HG02678 (cell line): Measurements from ENCODE around the gene TTBK2.
"Not testable (repeated sequence)": the region's sequence is repeated elsewhere in the genome, so short reads cannot be mapped to it uniquely, and the experiment has no call there.

Experiments
- ATAC-seq: cut with Tn5 transposase; IDR thresholded peaks from one replicate; pipeline ENCODE4 v1.9.1; 2021; ENCODE audit warnings: mild to moderate bottlenecking, moderate library complexity; ENCODE audit not compliant: unreplicated experiment

TTBK2 gene

DNA sequence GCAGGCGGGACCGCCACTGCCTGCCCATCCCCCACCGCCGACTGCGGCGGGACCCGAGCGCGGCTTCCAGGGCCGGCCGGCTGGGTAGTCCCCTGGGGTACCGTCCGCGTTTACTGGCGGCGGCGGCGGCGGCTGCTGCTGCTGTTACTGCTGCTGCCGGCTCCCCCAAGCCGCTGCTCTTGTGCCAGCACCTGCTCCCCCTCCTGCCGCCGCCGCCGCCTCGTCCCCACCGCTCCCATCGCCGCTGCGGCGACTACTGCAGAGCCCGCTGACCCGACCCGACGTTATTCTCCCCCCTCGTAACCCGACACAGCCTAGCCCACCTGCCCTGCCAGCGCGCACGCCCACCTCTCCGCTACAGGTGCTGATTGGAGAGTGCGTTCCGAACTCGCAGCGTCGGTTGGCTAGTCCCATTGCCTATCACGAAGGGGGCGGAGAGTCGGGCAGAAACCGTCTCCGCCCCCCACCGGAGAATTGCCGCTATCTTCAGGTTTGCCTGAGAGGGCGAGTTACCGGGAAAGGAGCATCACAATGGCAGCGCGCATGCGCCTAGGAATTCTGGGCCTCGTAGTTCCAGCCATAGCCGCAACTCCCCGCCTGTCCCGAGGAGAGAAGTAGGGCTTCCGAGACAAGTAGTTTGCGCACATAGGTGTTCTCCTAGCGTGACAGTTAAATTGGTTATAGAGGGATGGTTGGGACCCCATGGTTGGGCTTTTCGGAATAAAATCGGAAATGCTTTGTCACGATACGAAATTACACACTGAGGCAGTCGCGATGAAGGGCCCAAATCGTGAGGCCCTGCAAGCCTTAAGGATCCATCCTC is at the start of gene TTBK2:
TSS of gene TTBK2 (minus strand) at position 260 of the 823 bp plus-strand sequence. CDS start 42,161 bp downstream, outside the sequence.
- ATAC-seq = peak; percentile 96

- no peak for ATAC-seq
Measured at GRCh38 chr15:42964476-42964875, 43.9 kb upstream of the TTBK2 start.

- no peak for ATAC-seq
Measured at GRCh38 chr15:42955518-42955917, 34.9 kb upstream of the TTBK2 start.

- ATAC-seq = no peak
Measured at GRCh38 chr15:42954291-42954690, 33.7 kb upstream of the TTBK2 start.

GRCh38 chr15:42948898-42949297 is 28.3 kb upstream of the TTBK2 start:
- not testable (repeated sequence) for ATAC-seq

- ATAC-seq = no peak
Measured at GRCh38 chr15:42940527-42940926, 19.9 kb upstream of the TTBK2 start.

GRCh38 chr15:42939841-42940240 is 19.3 kb upstream of the TTBK2 start:
- ATAC-seq = no peak

DNA sequence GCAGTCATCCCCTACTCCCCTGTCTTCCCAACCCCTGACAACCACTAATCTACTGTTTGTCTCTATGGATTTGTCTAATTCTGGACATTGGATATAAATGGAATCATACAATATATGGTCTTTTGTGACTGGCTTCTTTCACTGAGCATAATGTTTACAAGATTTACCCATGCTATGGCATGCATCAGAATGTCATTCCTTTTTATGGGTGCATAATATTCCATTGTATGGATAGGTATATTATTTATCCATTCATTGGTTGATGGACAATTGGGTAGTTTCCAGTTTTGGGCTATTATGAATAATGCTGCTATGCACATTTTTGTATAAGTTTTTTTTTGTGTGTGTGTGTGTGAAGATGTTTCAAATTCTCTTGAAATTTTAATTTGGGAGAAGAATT is 16.6 kb upstream of the TTBK2 start:
- ATAC-seq = no peak

- ATAC-seq = no peak
Measured at GRCh38 chr15:42933886-42934667, 13.5 kb upstream of the TTBK2 start.

- no peak for ATAC-seq
Measured at GRCh38 chr15:42932833-42933515, 12.4 kb upstream of the TTBK2 start.

- ATAC-seq = no peak
Measured at GRCh38 chr15:42931702-42932486, 11.3 kb upstream of the TTBK2 start.

DNA sequence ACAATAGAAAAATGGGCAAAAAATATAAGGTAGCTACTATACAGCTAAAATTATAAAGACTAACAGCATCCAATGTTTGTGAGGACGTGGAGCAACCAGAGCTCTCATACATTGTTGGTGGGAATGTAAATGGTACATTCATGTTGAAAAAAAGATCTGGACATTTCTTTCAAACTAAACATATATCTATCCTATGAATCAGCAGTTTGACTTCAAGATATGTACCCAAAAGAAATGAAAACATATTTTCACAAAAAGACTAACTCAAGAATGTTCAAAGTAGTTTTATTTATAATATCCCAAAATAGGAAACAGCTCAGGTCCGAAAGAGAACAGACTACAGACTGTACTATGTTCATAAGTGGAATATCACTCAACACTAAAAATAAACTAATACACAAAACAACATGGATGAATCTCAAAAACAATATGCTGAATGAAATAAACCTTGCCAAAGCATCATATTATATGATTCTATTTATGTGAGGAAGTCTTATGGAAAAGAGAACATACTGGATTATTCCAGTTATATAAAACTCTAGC is 8.8 kb upstream of the TTBK2 start:
- no peak for ATAC-seq

GRCh38 chr15:42921342-42921731 is 759 bp upstream of the TTBK2 start:
- no peak for ATAC-seq

- ATAC-seq = no peak
Measured at GRCh38 chr15:42919799-42920518, 619 bp downstream of the TTBK2 start.

GRCh38 chr15:42919308-42919707 is 1.3 kb downstream of the TTBK2 start:
- no peak for ATAC-seq

DNA sequence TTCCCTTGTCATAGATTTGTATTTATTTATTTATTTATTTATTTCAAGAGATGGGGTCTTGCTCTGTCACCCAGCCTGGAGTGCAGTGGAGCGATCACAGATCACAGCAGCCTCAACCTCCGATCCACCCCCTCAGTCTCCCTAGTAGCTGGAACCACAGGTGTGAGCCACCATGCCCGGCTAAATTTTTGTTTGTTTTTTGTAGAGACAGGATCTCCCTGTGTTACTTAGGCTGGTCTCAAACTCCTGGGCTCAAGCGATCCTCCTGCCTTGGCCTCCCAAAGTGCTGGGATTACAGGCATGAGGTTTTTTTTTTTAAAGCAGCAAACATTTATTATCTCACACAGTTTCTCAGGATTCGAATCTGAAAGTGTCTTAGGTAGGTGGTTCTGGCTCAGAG is 2.5 kb downstream of the TTBK2 start:
- ATAC-seq = no peak

DNA sequence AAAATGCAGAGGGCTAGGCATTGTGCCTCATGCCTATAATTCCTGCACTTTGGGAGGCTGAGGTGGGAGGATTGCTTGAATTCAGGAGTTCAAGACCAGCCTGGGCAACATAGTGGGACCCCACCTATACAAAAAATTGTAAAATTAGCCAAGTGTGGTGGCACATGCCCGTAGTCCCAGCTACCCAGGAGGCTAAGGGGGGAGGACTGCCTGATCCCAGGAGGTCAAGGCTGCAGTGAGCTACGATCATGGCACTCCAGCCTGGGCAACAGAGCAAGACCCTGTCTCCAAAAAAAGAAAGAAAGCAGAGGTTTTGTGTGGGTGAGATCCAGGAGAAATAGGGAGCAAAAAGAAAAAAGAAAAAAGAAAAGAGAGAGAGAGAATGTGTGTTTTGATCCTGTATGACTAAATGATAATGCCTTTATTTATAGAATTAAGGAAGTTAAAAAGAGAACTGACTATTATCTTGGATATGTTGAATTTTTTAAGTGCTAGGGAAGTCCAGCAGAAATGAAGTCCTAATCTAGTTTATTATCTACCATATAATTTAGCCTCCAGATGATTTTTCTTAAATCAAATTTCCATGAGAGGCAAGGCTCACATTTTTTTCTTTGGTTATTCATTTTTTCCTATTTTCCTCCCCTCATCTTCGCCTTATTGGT is 4.8 kb downstream of the TTBK2 start:
- ATAC-seq = no peak

GRCh38 chr15:42914728-42915497 is 5.7 kb downstream of the TTBK2 start:
- ATAC-seq = no peak
